HepG2 (cell line): ENCODE results near the gene ZSCAN21. TPM values are rescaled to one million over a fixed set of nuclear protein-coding genes. Genes with fewer than 3 reads are reported as not detected.

Experiments
- ASH2L ChIP-seq: fragments of 300-600, 200-600 bp; sonication (generic); IDR thresholded peaks from 2 replicates; pipeline ENCODE4 v1.7.0; 2017; ENCODE audit warnings: low read depth, mild to moderate bottlenecking, moderate library complexity, mixed read lengths, low read length; ENCODE audit not compliant: insufficient read length
- ATF3 ChIP-seq: sonication (generic); formaldehyde crosslinking; IDR thresholded peaks from 2 replicates; pipeline ENCODE4 v1.4.0; 2020; ENCODE audit warnings: missing genetic modification reagents
- CEBPZ ChIP-seq: IDR thresholded peaks from 2 replicates; pipeline ENCODE4 v1.6.1; 2012; ENCODE audit warnings: low read length, improper control_type of control experiment
- CHD2 ChIP-seq: IDR thresholded peaks from 2 replicates; pipeline ENCODE4 v1.6.1; 2011; ENCODE audit warnings: low read depth, low read length, improper control_type of control experiment
- ELF4 ChIP-seq: sonication (generic); formaldehyde crosslinking; IDR thresholded peaks from 2 replicates; pipeline ENCODE4 v1.5.0; 2020; ENCODE audit warnings: missing genetic modification reagents, mild to moderate bottlenecking, moderate library complexity, borderline replicate concordance
- HMG20B ChIP-seq: conservative IDR thresholded peaks from 2 replicates; pipeline ENCODE4 v1.6.1; 2016; ENCODE audit warnings: missing genetic modification reagents, missing compliant biosample characterization
- HOXD1 ChIP-seq: sonication (generic); formaldehyde crosslinking; IDR thresholded peaks from 2 replicates; pipeline ENCODE4 v1.5.0; 2020; ENCODE audit warnings: missing genetic modification reagents
- KDM4B ChIP-seq: sonication (generic); formaldehyde crosslinking; IDR thresholded peaks from 2 replicates; pipeline ENCODE4 v1.4.0; 2020; ENCODE audit warnings: missing genetic modification reagents
- KMT2A ChIP-seq: sonication (generic); formaldehyde crosslinking; IDR thresholded peaks from 2 replicates; pipeline ENCODE4 v1.4.0; 2020; ENCODE audit warnings: missing genetic modification reagents
- MIXL1 ChIP-seq: IDR thresholded peaks from 2 replicates; pipeline ENCODE4 v1.6.1; 2016
- NCOA5 ChIP-seq: sonication (generic); formaldehyde crosslinking; IDR thresholded peaks from 2 replicates; pipeline ENCODE4 v1.4.0; 2020; ENCODE audit warnings: missing genetic modification reagents
- RXRB ChIP-seq: IDR thresholded peaks from 2 replicates; pipeline ENCODE4 v1.6.1; 2016; ENCODE audit warnings: borderline replicate concordance, missing genetic modification reagents, missing compliant biosample characterization
- TBX2 ChIP-seq: sonication (generic); formaldehyde crosslinking; IDR thresholded peaks from 2 replicates; pipeline ENCODE4 v1.5.0; 2020; ENCODE audit warnings: missing genetic modification reagents, mild to moderate bottlenecking, borderline replicate concordance
- YEATS2 ChIP-seq: sonication (generic); formaldehyde crosslinking; IDR thresholded peaks from 2 replicates; pipeline ENCODE4 v1.4.0; 2020; ENCODE audit warnings: missing genetic modification reagents, borderline replicate concordance
- ZNF224 ChIP-seq: sonication (generic); formaldehyde crosslinking; IDR thresholded peaks from 2 replicates; pipeline ENCODE4 v1.5.0; 2020; ENCODE audit warnings: mild to moderate bottlenecking, missing genetic modification reagents
- ZNF329 ChIP-seq: sonication (generic); formaldehyde crosslinking; IDR thresholded peaks from 2 replicates; pipeline ENCODE4 v1.9.0; 2021; ENCODE audit warnings: low read depth, mild to moderate bottlenecking, missing genetic modification reagents
- ZNF564 ChIP-seq: sonication (generic); formaldehyde crosslinking; IDR thresholded peaks from 2 replicates; pipeline ENCODE4 v1.8.1; 2023; ENCODE audit warnings: mild to moderate bottlenecking, missing genetic modification reagents
- ZNF691 ChIP-seq: sonication (generic); formaldehyde crosslinking; IDR thresholded peaks from 2 replicates; pipeline ENCODE4 v1.4.0; 2020; ENCODE audit warnings: missing genetic modification reagents, low read depth, mild to moderate bottlenecking, borderline replicate concordance
- polyA plus RNA-seq, 8 experiments: library from polyadenylated mRNA; depleted of rRNA in 3 of 8; stranded (reverse) in 7 of 8; unstranded in 1 of 8; fragments of >200 nt; fragmentation: Illumina TruSeq in 4 of 8; extraction: Trizol in 4 of 8; gene quantifications; 2 replicates each; pipeline versions ENCODE4 v1.2.1 to v1.2.3, GENCODE V29; 2011 to 2016; ENCODE audit warnings: low read depth in 4 of 8, missing spikeins in 1 of 8, mixed read lengths in 1 of 8; ENCODE audit not compliant: insufficient read depth in 1 of 8
- total RNA-seq, 5 experiments: library from RNA; depleted of rRNA; stranded (reverse); fragments of >200 nt; fragmentation: Illumina TruSeq; extraction: Trizol; gene quantifications; 2 replicates each; pipeline ENCODE4 v1.2.3, GENCODE V29; 2016; ENCODE audit warnings: low read depth in 1 of 5
- TF ChIP-seq, protein P1 (sequence below): sonication (generic); formaldehyde crosslinking; IDR thresholded peaks from 2 replicates; pipeline ENCODE4 v1.8.1; 2023; ENCODE audit warnings: mild to moderate bottlenecking, missing genetic modification reagents
- TF ChIP-seq, protein P2 (sequence below): sonication (generic); formaldehyde crosslinking; IDR thresholded peaks from 2 replicates; pipeline ENCODE4 v1.5.0; 2020; ENCODE audit warnings: mild to moderate bottlenecking, missing genetic modification reagents

ZSCAN21 gene
- total and polyA plus RNA-seq, 2 of the 13 experiments (the other 11 are each of a cell fraction or from before 2014, with no cell fraction given), result 7.0 to 10.0 TPM

DNA sequence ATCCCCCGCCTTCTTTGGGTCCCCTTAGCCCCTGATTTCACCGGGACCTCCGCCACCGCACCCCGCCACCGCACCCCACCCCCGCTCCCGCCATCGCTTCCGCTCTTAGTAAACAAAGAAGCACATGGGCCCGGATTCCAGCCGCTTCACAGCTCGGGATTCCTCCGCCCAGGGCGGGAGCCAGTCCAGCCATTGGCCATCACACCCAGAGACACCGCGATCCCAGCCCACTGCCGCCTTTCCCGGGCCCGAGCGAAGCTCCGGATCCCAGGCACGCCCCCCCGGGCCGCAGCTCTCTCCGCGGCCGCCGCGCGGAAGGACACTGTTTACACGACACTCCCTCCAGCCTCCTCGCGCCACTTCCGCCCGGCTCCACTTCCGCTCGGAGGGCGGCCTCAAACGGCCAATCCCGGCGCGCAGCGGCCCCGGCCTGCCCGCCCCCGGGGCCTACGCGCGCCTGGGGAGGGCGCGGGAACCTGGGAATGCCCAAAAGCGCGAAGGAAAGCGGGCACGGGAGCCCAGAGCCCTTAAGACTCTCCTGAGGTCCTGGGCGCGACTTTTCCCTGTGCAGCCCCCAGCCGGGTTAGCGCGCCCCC is 50.9 kb downstream of the ZSCAN21 start (continued):
- TF ChIP-seq, protein P1, sequence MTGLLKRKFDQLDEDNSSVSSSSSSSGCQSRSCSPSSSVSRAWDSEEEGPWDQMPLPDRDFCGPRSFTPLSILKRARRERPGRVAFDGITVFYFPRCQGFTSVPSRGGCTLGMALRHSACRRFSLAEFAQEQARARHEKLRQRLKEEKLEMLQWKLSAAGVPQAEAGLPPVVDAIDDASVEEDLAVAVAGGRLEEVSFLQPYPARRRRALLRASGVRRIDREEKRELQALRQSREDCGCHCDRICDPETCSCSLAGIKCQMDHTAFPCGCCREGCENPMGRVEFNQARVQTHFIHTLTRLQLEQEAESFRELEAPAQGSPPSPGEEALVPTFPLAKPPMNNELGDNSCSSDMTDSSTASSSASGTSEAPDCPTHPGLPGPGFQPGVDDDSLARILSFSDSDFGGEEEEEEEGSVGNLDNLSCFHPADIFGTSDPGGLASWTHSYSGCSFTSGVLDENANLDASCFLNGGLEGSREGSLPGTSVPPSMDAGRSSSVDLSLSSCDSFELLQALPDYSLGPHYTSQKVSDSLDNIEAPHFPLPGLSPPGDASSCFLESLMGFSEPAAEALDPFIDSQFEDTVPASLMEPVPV (CRISPR knock-in tag), result peak; percentile 40
- TF ChIP-seq HMG20B, result 0 out of 2 replicates have a peak, but pooled peaks have one; percentile 14
- peak; percentile 85; the same call in 1 of the 2 replicates for TF ChIP-seq ZNF564 (CRISPR knock-in tag)
- peak; percentile 64 for TF ChIP-seq KMT2A
- peak; percentile 54; the same call in 1 of the 2 replicates for TF ChIP-seq ATF3 (CRISPR knock-in tag)
- TF ChIP-seq MIXL1 (CRISPR knock-in tag), result no peak
- TF ChIP-seq CEBPZ, result no peak
- TF ChIP-seq ZNF329 (CRISPR knock-in tag), result peak; percentile 64; the same call in 1 of the 2 replicates
- TF ChIP-seq, protein P2, sequence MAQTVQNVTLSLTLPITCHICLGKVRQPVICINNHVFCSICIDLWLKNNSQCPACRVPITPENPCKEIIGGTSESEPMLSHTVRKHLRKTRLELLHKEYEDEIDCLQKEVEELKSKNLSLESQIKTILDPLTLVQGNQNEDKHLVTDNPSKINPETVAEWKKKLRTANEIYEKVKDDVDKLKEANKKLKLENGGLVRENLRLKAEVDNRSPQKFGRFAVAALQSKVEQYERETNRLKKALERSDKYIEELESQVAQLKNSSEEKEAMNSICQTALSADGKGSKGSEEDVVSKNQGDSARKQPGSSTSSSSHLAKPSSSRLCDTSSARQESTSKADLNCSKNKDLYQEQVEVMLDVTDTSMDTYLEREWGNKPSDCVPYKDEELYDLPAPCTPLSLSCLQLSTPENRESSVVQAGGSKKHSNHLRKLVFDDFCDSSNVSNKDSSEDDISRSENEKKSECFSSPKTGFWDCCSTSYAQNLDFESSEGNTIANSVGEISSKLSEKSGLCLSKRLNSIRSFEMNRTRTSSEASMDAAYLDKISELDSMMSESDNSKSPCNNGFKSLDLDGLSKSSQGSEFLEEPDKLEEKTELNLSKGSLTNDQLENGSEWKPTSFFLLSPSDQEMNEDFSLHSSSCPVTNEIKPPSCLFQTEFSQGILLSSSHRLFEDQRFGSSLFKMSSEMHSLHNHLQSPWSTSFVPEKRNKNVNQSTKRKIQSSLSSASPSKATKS (CRISPR knock-in tag), result no peak
- peak; percentile 96 for TF ChIP-seq KDM4B (CRISPR knock-in tag)
- TF ChIP-seq TBX2 (CRISPR knock-in tag), result peak; percentile 92
- TF ChIP-seq RXRB (CRISPR knock-in tag), result peak; percentile 54; the same call in 1 of the 2 replicates
- TF ChIP-seq CHD2, result peak; percentile 88
- TF ChIP-seq ELF4, result peak; percentile 76; the same call in 1 of the 2 replicates
- TF ChIP-seq ZNF224 (CRISPR knock-in tag), result 0 out of 2 replicates have a peak, but pooled peaks have one; percentile 22
- TF ChIP-seq ZNF691, result no peak; the same call in 1 of the 2 replicates
- peak; percentile 89 for TF ChIP-seq ASH2L
- TF ChIP-seq HOXD1, result peak; percentile 71
- peak; percentile 95 for TF ChIP-seq YEATS2
- TF ChIP-seq NCOA5 (CRISPR knock-in tag), result no peak
